ENCODE data around the gene ABLIM2. TPM values are rescaled to one million over a fixed set of nuclear protein-coding genes. Genes with fewer than 3 reads are reported as not detected.

Gene ABLIM2
- total and polyA plus RNA-seq, 2 donors (not counting 1 experiment from before 2014, with no cell fraction given): 3.3 to 79.0 TPM

DNA sequence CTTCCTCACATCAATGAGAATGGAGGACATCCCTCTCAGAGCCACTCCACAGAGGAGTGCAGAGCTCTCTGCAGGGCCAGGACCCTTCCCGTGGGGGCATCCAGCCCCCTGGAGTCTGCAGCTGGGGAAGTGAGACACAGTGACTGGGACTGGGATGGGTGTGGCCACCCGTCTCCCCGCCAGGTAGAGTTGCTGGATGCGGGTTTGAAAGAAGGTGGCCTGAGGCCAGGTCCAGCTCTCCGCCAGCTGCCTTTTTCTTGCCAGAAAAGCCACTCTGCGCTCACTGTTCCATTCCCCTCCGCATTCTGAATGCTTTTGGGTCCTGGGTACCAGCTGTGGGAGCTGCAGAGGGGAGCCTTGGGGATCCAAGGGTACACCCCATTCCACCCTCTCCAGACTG lies 82.6 kb downstream of the ABLIM2 start:
- no peak for DNase-seq
- POLR2A ChIA-PET: no interaction called here
- no peaks in the 10 kb centered on the region for H3K9me3 ChIP-seq (ENCODE audit: control extremely low read depth in 1 of 3, control insufficient read depth in 2 of 3, insufficient read depth in 1 of 3, low read length in 2 of 3)
- no peak overlapping the region for H3K4me2 ChIP-seq (replicated peaks; ENCODE audit: low read depth, low read length, poor library complexity, severe bottlenecking)
- TF ChIP-seq EZH2 (IDR thresholded peaks at IDR 0.05; ENCODE audit: borderline replicate concordance, insufficient read depth, low read depth, low read length, poor library complexity, severe bottlenecking): no peak
- TF ChIP-seq, protein P1, sequence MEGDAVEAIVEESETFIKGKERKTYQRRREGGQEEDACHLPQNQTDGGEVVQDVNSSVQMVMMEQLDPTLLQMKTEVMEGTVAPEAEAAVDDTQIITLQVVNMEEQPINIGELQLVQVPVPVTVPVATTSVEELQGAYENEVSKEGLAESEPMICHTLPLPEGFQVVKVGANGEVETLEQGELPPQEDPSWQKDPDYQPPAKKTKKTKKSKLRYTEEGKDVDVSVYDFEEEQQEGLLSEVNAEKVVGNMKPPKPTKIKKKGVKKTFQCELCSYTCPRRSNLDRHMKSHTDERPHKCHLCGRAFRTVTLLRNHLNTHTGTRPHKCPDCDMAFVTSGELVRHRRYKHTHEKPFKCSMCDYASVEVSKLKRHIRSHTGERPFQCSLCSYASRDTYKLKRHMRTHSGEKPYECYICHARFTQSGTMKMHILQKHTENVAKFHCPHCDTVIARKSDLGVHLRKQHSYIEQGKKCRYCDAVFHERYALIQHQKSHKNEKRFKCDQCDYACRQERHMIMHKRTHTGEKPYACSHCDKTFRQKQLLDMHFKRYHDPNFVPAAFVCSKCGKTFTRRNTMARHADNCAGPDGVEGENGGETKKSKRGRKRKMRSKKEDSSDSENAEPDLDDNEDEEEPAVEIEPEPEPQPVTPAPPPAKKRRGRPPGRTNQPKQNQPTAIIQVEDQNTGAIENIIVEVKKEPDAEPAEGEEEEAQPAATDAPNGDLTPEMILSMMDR (IDR thresholded peaks at IDR 0.05): no peak
- H3K27me3 ChIP-seq (replicated peaks in 1 of 4; ENCODE audit: control extremely low read depth in 1 of 4, control insufficient read depth in 3 of 4, insufficient read depth in 4 of 4, low read length in 3 of 4): peaks cover 0 to 7% (median 0%) of the 10 kb centered on the region in 4 experiments
- no peaks in the 10 kb centered on the region for H4K20me1 ChIP-seq (ENCODE audit: control insufficient read depth, insufficient read depth, low read length, poor library complexity, severe bottlenecking)
- Mint-ChIP-seq H3K9me3 (ENCODE audit: insufficient read depth) (no peaks in the 10 kb centered on the region), H3K4me1 (no peaks in the 10 kb centered on the region), H3K27me3 (peaks cover 21% of the 10 kb centered on the region), H3K27ac (no peak overlapping the region), H3K4me3 (no peak overlapping the region)
- no peaks in the 10 kb centered on the region for H3K79me2 ChIP-seq (ENCODE audit: control insufficient read depth, insufficient read depth, low read length)
- ATAC-seq (ENCODE audit: low read depth): no peak
- H3K27ac ChIP-seq (ENCODE audit: low read length in 2 of 2): no peak overlapping the region
- CTCF ChIA-PET: no interaction called here
- H3K36me3 ChIP-seq (replicated peaks in 1 of 2; ENCODE audit: control extremely low read depth in 1 of 2, control insufficient read depth in 1 of 2, extremely low read depth in 1 of 2, insufficient read depth in 2 of 2, low read length in 1 of 2): no peaks in the 10 kb centered on the region
- intact Hi-C loops (cut with micrococcal nuclease): no loop called here
- H3K4me3 ChIP-seq (ENCODE audit: control extremely low read depth in 1 of 5, extremely low read depth in 1 of 5, insufficient read depth in 1 of 5, low read depth in 2 of 5, low read length in 4 of 5): no peak overlapping the region
- H3K9ac ChIP-seq (ENCODE audit: low read length): no peak overlapping the region
- WGBS (ENCODE audit: insufficient coverage): 67% methylated on average over 7 of the region's 7 CpGs
- H3K4me1 ChIP-seq (ENCODE audit: control insufficient read depth in 2 of 2, insufficient read depth in 2 of 2, low read length in 2 of 2): no peaks in the 10 kb centered on the region
- H2AFZ ChIP-seq (ENCODE audit: insufficient read depth, low read depth, low read length, poor library complexity, severe bottlenecking): no peak overlapping the region

DNA sequence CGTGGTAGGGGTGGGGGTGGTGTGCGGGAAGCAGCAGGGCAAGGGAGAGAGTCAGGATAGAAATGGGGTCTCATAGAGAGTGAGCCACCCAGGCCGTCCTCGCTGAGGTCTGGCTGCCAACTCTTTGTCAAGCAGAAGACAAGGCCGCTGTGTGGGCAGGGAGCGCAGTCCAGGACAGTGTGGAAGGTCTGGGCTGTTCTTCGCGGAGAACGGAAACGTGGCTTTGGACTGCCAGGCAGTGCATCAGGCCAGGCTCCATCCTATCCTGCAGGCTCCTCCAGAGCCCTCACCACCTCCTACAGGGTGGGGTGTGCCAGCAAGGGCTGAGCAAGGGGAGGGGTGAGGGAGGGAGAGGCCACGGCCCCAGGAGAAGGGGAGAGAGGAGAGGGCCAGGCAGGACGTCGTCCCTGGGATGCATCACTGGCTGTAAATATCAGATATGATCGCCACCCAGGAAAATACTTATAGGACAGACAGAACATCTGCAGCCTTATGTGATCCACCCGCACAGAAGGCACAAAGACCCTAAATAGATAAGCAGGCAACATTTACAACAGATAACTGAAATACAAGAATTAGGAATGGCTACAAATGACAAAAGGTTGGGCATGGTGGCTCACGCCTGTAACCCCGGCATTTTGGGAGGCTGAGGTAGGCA lies 85.3 kb downstream of the ABLIM2 start:
- no peak overlapping the region for H3K4me3 ChIP-seq (ENCODE audit: control extremely low read depth in 1 of 5, extremely low read depth in 1 of 5, insufficient read depth in 1 of 5, low read depth in 2 of 5, low read length in 4 of 5)
- no peak overlapping the region for H3K27ac ChIP-seq (ENCODE audit: low read length in 2 of 2)
- Mint-ChIP-seq H3K9me3 (ENCODE audit: insufficient read depth) (no peaks in the 10 kb centered on the region), H3K27ac (no peak overlapping the region), H3K27me3 (peaks cover 21% of the 10 kb centered on the region), H3K4me3 (no peak overlapping the region), H3K4me1 (no peaks in the 10 kb centered on the region)
- ATAC-seq (ENCODE audit: low read depth): no peak
- intact Hi-C loops (cut with micrococcal nuclease): no loop called here
- no peak for DNase-seq
- peaks cover 0 to 7% (median 0%) of the 10 kb centered on the region in 4 experiments for H3K27me3 ChIP-seq (replicated peaks in 1 of 4; ENCODE audit: control extremely low read depth in 1 of 4, control insufficient read depth in 3 of 4, insufficient read depth in 4 of 4, low read length in 3 of 4)
- ChIA-PET POLR2A (no interaction called here), CTCF (no interaction called here)
- no peak overlapping the region for H3K4me2 ChIP-seq (replicated peaks; ENCODE audit: low read depth, low read length, poor library complexity, severe bottlenecking)
- no peaks in the 10 kb centered on the region for H4K20me1 ChIP-seq (ENCODE audit: control insufficient read depth, insufficient read depth, low read length, poor library complexity, severe bottlenecking)
- no peaks in the 10 kb centered on the region for H3K79me2 ChIP-seq (ENCODE audit: control insufficient read depth, insufficient read depth, low read length)
- no peaks in the 10 kb centered on the region for H3K4me1 ChIP-seq (ENCODE audit: control insufficient read depth in 2 of 2, insufficient read depth in 2 of 2, low read length in 2 of 2)
- 75% methylated on average over 5 of the region's 17 CpGs for WGBS (ENCODE audit: insufficient coverage)
- TF ChIP-seq, protein P1 (IDR thresholded peaks at IDR 0.05): no peak
- TF ChIP-seq EZH2 (IDR thresholded peaks at IDR 0.05; ENCODE audit: borderline replicate concordance, insufficient read depth, low read depth, low read length, poor library complexity, severe bottlenecking): no peak
- H2AFZ ChIP-seq (ENCODE audit: insufficient read depth, low read depth, low read length, poor library complexity, severe bottlenecking): no peak overlapping the region
- no peaks in the 10 kb centered on the region for H3K36me3 ChIP-seq (replicated peaks in 1 of 2; ENCODE audit: control extremely low read depth in 1 of 2, control insufficient read depth in 1 of 2, extremely low read depth in 1 of 2, insufficient read depth in 2 of 2, low read length in 1 of 2)
- H3K9ac ChIP-seq (ENCODE audit: low read length): no peak overlapping the region
- no peaks in the 10 kb centered on the region for H3K9me3 ChIP-seq (ENCODE audit: control extremely low read depth in 1 of 3, control insufficient read depth in 2 of 3, insufficient read depth in 1 of 3, low read length in 2 of 3)
